ENCODE data around the gene DLGAP1.

DLGAP1 gene

DNA sequence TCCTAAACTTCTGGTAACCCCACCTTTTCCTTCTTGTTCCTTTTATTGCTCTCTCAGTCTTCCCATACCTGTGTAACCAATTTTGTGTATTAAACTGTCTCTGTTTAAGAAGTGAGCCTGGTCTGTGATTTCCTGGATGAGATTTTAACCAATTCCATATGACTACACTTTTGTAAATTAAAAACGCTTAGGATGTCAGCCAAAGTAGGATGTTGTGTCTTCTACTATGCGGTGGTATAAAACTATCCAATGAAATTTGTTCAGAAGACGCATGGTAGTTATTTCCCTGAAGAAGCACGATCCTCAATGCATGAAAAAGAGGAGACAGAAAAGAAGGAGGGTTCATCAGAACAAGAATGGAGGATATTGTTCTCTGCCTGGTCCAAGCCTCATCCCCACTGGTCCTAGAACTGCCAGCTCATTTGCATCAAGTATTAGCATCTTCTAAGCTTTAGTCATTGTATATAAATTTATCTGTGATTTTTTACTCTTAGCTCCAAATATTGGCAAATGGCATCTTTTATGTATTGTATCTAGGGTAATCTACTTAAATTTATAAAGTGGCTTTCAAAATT lies 877.7 kb downstream of the DLGAP1 start:
- Histone ChIP-seq H3K27ac (no peak overlapping the region), H3K4me1 (ENCODE audit: control insufficient read depth in 1 of 2, insufficient read depth in 1 of 2, low read depth in 1 of 2, low read length in 1 of 2) (no peaks in the 10 kb centered on the region), H3K9me3 (no peaks in the 10 kb centered on the region), H3K36me3 (no peaks in the 10 kb centered on the region), H3K27me3 (no peaks in the 10 kb centered on the region), H3K4me3 (ENCODE audit: low read depth in 1 of 2, low read length in 1 of 2) (no peak overlapping the region)
- TF ChIP-seq, protein P1, sequence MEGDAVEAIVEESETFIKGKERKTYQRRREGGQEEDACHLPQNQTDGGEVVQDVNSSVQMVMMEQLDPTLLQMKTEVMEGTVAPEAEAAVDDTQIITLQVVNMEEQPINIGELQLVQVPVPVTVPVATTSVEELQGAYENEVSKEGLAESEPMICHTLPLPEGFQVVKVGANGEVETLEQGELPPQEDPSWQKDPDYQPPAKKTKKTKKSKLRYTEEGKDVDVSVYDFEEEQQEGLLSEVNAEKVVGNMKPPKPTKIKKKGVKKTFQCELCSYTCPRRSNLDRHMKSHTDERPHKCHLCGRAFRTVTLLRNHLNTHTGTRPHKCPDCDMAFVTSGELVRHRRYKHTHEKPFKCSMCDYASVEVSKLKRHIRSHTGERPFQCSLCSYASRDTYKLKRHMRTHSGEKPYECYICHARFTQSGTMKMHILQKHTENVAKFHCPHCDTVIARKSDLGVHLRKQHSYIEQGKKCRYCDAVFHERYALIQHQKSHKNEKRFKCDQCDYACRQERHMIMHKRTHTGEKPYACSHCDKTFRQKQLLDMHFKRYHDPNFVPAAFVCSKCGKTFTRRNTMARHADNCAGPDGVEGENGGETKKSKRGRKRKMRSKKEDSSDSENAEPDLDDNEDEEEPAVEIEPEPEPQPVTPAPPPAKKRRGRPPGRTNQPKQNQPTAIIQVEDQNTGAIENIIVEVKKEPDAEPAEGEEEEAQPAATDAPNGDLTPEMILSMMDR (IDR thresholded peaks at IDR 0.05): no peak

DNA sequence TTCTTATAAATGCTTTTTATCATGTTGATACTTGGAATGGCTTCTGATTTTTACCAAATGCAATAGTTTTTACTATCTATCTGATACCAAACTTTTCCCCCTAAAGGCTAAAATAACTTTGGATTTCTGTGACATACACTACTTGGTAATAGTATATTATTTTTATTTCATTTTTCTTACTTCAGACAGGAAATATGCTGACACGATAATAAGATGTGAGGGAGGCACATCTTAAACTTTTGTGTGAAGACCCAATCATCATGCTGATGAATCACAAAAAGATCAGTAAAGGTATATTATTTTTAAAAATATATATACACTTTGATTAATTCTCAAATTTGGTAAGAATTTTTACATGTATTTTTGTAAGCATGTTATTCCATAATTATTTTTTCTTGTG lies 882.3 kb downstream of the DLGAP1 start:
- Histone ChIP-seq H3K4me3 (ENCODE audit: low read depth in 1 of 2, low read length in 1 of 2) (no peak overlapping the region), H3K9me3 (no peaks in the 10 kb centered on the region), H3K27me3 (no peaks in the 10 kb centered on the region), H3K4me1 (ENCODE audit: control insufficient read depth in 1 of 2, insufficient read depth in 1 of 2, low read depth in 1 of 2, low read length in 1 of 2) (no peaks in the 10 kb centered on the region), H3K36me3 (no peaks in the 10 kb centered on the region), H3K27ac (no peak overlapping the region)
- TF ChIP-seq, protein P1 (IDR thresholded peaks at IDR 0.05): no peak

DNA sequence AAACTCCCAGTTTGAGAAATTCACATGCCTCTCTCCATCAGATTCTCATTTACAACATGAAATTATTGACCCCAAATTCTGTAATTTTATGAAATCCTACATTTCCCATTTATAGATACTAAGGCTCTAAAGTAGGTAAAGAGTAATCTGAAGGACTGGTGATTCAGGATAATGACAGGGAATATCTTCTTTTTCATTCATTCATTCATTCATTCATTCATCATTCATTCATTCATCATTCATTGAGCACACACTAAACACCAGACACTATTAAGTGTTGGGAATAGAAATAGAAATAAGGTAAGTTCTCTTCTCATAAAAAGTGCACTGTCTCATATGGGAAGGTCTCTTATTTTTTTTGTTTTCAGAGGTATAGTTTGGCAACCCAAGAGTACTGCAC lies 888.3 kb downstream of the DLGAP1 start:
- H3K4me1 ChIP-seq (ENCODE audit: control insufficient read depth in 1 of 2, insufficient read depth in 1 of 2, low read depth in 1 of 2, low read length in 1 of 2): no peaks in the 10 kb centered on the region
- H3K9me3 ChIP-seq: no peaks in the 10 kb centered on the region
- H3K4me3 ChIP-seq (ENCODE audit: low read depth in 1 of 2, low read length in 1 of 2): no peak overlapping the region
- H3K36me3 ChIP-seq: no peaks in the 10 kb centered on the region
- H3K27me3 ChIP-seq: no peaks in the 10 kb centered on the region
- TF ChIP-seq, protein P1 (IDR thresholded peaks at IDR 0.05): no peak
- H3K27ac ChIP-seq: no peak overlapping the region

DNA sequence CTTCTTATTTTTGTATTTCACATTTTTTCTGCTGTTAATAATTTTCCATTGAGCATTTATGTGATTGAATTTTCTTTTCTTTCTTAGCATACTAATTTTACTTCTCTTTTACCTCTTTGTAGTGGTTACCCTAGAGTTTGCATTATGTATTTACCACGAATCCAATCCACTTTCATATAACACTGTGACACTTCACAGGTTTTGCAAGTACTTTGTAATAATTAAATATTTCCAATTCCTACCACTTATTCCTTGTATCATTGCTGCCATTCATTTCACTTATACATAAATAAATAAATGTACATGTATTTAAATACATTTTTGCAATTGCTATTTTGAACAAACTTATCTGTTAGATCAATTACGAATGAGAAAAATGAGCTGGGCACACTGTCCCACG lies 894.4 kb downstream of the DLGAP1 start:
- Histone ChIP-seq H3K27ac (no peak overlapping the region), H3K9me3 (no peaks in the 10 kb centered on the region), H3K27me3 (no peaks in the 10 kb centered on the region), H3K4me1 (ENCODE audit: control insufficient read depth in 1 of 2, insufficient read depth in 1 of 2, low read depth in 1 of 2, low read length in 1 of 2) (no peaks in the 10 kb centered on the region), H3K36me3 (no peaks in the 10 kb centered on the region), H3K4me3 (ENCODE audit: low read depth in 1 of 2, low read length in 1 of 2) (no peak overlapping the region)
- TF ChIP-seq, protein P1 (IDR thresholded peaks at IDR 0.05): no peak

DNA sequence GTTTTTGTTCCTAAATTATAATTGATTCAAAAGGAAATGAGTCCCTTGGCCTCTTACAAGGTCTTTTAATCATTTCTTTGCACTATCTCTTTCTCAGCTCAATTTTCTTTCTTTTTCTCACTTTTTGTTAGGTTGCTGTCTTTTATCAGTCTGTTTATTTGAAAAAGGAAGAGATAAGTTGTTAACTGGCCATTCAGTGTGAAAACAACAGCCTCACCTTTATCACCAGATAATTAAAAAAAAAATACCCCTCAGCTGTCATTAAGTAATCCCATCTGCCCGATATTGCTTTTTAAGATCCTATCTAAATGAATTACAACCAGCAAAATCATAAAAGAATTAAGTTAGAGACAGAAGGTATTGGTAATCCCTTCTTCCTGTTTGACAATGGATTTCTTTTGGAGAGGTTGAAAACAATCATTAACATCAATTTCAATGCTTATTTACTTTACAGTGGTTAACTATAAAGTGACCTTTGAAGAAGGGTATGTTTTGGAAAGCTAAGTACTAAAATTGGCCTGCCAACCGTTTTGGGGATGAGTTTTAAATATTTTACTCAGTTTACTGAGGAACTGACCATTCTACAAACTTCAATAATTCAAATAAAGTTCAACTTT lies 900.2 kb downstream of the DLGAP1 start:
- Histone ChIP-seq H3K4me1 (ENCODE audit: control insufficient read depth in 1 of 2, insufficient read depth in 1 of 2, low read depth in 1 of 2, low read length in 1 of 2) (no peaks in the 10 kb centered on the region), H3K4me3 (ENCODE audit: low read depth in 1 of 2, low read length in 1 of 2) (no peak overlapping the region), H3K27me3 (no peaks in the 10 kb centered on the region), H3K9me3 (no peaks in the 10 kb centered on the region), H3K36me3 (no peaks in the 10 kb centered on the region), H3K27ac (no peak overlapping the region)
- TF ChIP-seq, protein P1 (IDR thresholded peaks at IDR 0.05): no peak

All from neutrophil (primary cell).